Stimulated activated CD8-positive, alpha-beta memory T cell treated with anti-CD3 and anti-CD28 coated beads, Interleukin-2, amount 100 ng/mL, for 1 hour (primary cell): ENCODE measurements around the gene MCU.

ENCODE experiments used
- DNase-seq, 2 donors: peaks; one replicate each; pipeline ENCODE4 v3.0.0-alpha.2; 2020; ENCODE audit warnings: low read depth in 2 of 2

The MCU gene

GRCh38 chr10:72842164-72842563 is 150.2 kb downstream of the MCU start:
- no peak for DNase-seq

- DNase-seq, result no peak
Measured at GRCh38 chr10:72846238-72846637, 154.3 kb downstream of the MCU start.

GRCh38 chr10:72847681-72848080 is 155.7 kb downstream of the MCU start:
- DNase-seq, result no peak

GRCh38 chr10:72850861-72851260 is 158.9 kb downstream of the MCU start:
- DNase-seq, result no peak

- no peak for DNase-seq
Measured at GRCh38 chr10:72851509-72851908, 159.6 kb downstream of the MCU start.

GRCh38 chr10:72852508-72852907 is 160.6 kb downstream of the MCU start:
- DNase-seq, result no peak

GRCh38 chr10:72855129-72855528 is 163.2 kb downstream of the MCU start:
- no peak for DNase-seq

GRCh38 chr10:72855790-72856189 is 163.8 kb downstream of the MCU start:
- DNase-seq, result no peak

GRCh38 chr10:72858067-72858466 is 166.1 kb downstream of the MCU start:
- no peak for DNase-seq

- no peak for DNase-seq
Measured at GRCh38 chr10:72862957-72863356, 171.0 kb downstream of the MCU start.

- DNase-seq, result no peak
Measured at GRCh38 chr10:72875250-72876055, 183.5 kb downstream of the MCU start.

- DNase-seq, result no peak
Measured at GRCh38 chr10:72879245-72879644, 187.3 kb downstream of the MCU start.

- no peak for DNase-seq
Measured at GRCh38 chr10:72881291-72881690, 189.3 kb downstream of the MCU start.

- DNase-seq, result no peak
Measured at GRCh38 chr10:72883861-72884260, 191.9 kb downstream of the MCU start.

- DNase-seq, result no peak
Measured at GRCh38 chr10:72885953-72886352, 194.0 kb downstream of the MCU start.

GRCh38 chr10:72886621-72887020 is 194.7 kb downstream of the MCU start:
- DNase-seq, result no peak

GRCh38 chr10:72887043-72887442 is 195.1 kb downstream of the MCU start:
- DNase-seq, result no peak

GRCh38 chr10:72888151-72888638 is 196.3 kb downstream of the MCU start:
- DNase-seq, result no peak

- no peak for DNase-seq
Measured at GRCh38 chr10:72889391-72889831, 197.5 kb downstream of the MCU start.

GRCh38 chr10:72890086-72890485 is 198.1 kb downstream of the MCU start:
- no peak for DNase-seq

- DNase-seq, result no peak
Measured at GRCh38 chr10:72893136-72893798, 201.3 kb downstream of the MCU start, which contains the start of gene OIT3. Gene OIT3 (plus strand): TSS chr10:72893739. CDS start chr10:72893799, 60 bp downstream.

GRCh38 chr10:72895236-72895850 is 203.4 kb downstream of the MCU start:
- no peak for DNase-seq

GRCh38 chr10:72898616-72899015 is 206.7 kb downstream of the MCU start:
- no peak for DNase-seq
